Measurements from ENCODE around the gene ANAPC7. TPM values are rescaled to one million over a fixed set of nuclear protein-coding genes. Genes with fewer than 3 reads are reported as not detected.

Gene ANAPC7
- polyA plus RNA-seq, 1 of the 3 experiments (the other 2 are of a cell fraction): 58.9 TPM

GRCh38 chr12:110343114-110343513 is 60.4 kb downstream of the ANAPC7 start:
- no peak overlapping the region for H3K4me2 ChIP-seq
- no peak overlapping the region for H3K27ac ChIP-seq (ENCODE audit: low read depth in 2 of 2, low read length in 1 of 2)
- WGBS (ENCODE audit: low lambda C conversion rate): 98% methylated on average over 5 of the region's 5 CpGs
- no peaks in the 10 kb centered on the region for H3K9me3 ChIP-seq
- no peak for TF ChIP-seq USF1 (IDR thresholded peaks at IDR 0.05; ENCODE audit: borderline replicate concordance, low read depth)
- H3K36me3 ChIP-seq (replicated peaks in 1 of 2; ENCODE audit: control insufficient read depth in 1 of 2, insufficient read depth in 2 of 2, low read length in 1 of 2): peaks cover 91 to 94% of the 10 kb centered on the region in 2 experiments
- no peak overlapping the region for H3K9ac ChIP-seq
- POLR2A ChIA-PET: no interaction called here
- CTCF ChIA-PET: interaction anchor here (1.0 to 1.2 kb wide), 2 partner anchors 9 to 88 kb away, joined by 3 read pairs; no protein-coding TSS in a partner anchor
- H3K4me3 ChIP-seq (ENCODE audit: low read depth in 2 of 2, low read length in 1 of 2): no peak overlapping the region
- H3K4me1 ChIP-seq (ENCODE audit: control insufficient read depth in 1 of 2, insufficient read depth in 2 of 2, low read depth in 1 of 2, low read length in 1 of 2): 0 out of 4 replicates have a peak, but pooled peaks cover 0 to 7% of the 10 kb centered on the region in 2 experiments
- peaks cover 20% of the 10 kb centered on the region for H3F3A ChIP-seq (replicated peaks; ENCODE audit: insufficient read depth)
- no peaks in the 10 kb centered on the region for H4K20me1 ChIP-seq (ENCODE audit: insufficient read depth)
- H3K27me3 ChIP-seq (ENCODE audit: insufficient read depth): no peaks in the 10 kb centered on the region
- H3K9me2 ChIP-seq: no peaks in the 10 kb centered on the region
- peaks cover 33% of the 10 kb centered on the region; the same call in 1 of the 2 replicates for H3K79me2 ChIP-seq (ENCODE audit: insufficient read depth)
- no peak for DNase-seq
- no peak overlapping the region for H2AFZ ChIP-seq (ENCODE audit: low read depth)

GRCh38 chr12:110342157-110342556 is 61.4 kb downstream of the ANAPC7 start:
- H3K9ac ChIP-seq: no peak overlapping the region
- no peak overlapping the region for H2AFZ ChIP-seq (ENCODE audit: low read depth)
- DNase-seq: no peak
- no peak overlapping the region for H3K4me3 ChIP-seq (ENCODE audit: low read depth in 2 of 2, low read length in 1 of 2)
- TF ChIP-seq TCF12 (IDR thresholded peaks at IDR 0.05) (no peak), JUND (IDR thresholded peaks at IDR 0.05) (no peak), CHD2 (IDR thresholded peaks at IDR 0.05; ENCODE audit: low read length, partially characterized antibody) (no peak), GATA2 (CRISPR knock-in tag; IDR thresholded peaks at IDR 0.05) (no peak), RCOR1 (IDR thresholded peaks at IDR 0.05; ENCODE audit: low read length) (no peak), MXI1 (IDR thresholded peaks at IDR 0.05; ENCODE audit: low read depth, low read length) (no peak), TAF1 (IDR thresholded peaks at IDR 0.05; ENCODE audit: borderline replicate concordance, low read depth, low read length) (no peak), USF1 (IDR thresholded peaks at IDR 0.05; ENCODE audit: borderline replicate concordance, low read depth) (no peak), FOXM1 (IDR thresholded peaks at IDR 0.05; ENCODE audit: low read depth) (no peak), NFIC (IDR thresholded peaks at IDR 0.05; ENCODE audit: borderline replicate concordance) (no peak), YY1 (IDR thresholded peaks at IDR 0.05; ENCODE audit: low read depth) (no peak), EP300 (IDR thresholded peaks at IDR 0.05; ENCODE audit: borderline replicate concordance in 1 of 2, low read depth in 1 of 2, low read length in 1 of 2) (no peak)
- peaks cover 91 to 95% of the 10 kb centered on the region in 2 experiments for H3K36me3 ChIP-seq (replicated peaks in 1 of 2; ENCODE audit: control insufficient read depth in 1 of 2, insufficient read depth in 2 of 2, low read length in 1 of 2)
- 0 out of 4 replicates have a peak, but pooled peaks cover 0 to 7% of the 10 kb centered on the region in 2 experiments for H3K4me1 ChIP-seq (ENCODE audit: control insufficient read depth in 1 of 2, insufficient read depth in 2 of 2, low read depth in 1 of 2, low read length in 1 of 2)
- H4K20me1 ChIP-seq (ENCODE audit: insufficient read depth): no peaks in the 10 kb centered on the region
- H3K27ac ChIP-seq (ENCODE audit: low read depth in 2 of 2, low read length in 1 of 2): no peak overlapping the region
- H3K27me3 ChIP-seq (ENCODE audit: insufficient read depth): no peaks in the 10 kb centered on the region
- WGBS (ENCODE audit: low lambda C conversion rate): 98% methylated on average over 15 of the region's 15 CpGs
- no peak overlapping the region for H3K4me2 ChIP-seq
- ChIA-PET CTCF (interaction anchor here (1.2 kb wide), 1 partner anchor 9 kb away, joined by 3 read pairs; no protein-coding TSS in a partner anchor), POLR2A (interaction anchor here (0.6 kb wide), 1 partner anchor 147 kb away, joined by 3 read pairs; no protein-coding TSS in a partner anchor)
- no peaks in the 10 kb centered on the region for H3K9me3 ChIP-seq
- H3F3A ChIP-seq (replicated peaks; ENCODE audit: insufficient read depth): peaks cover 15% of the 10 kb centered on the region
- H3K79me2 ChIP-seq (ENCODE audit: insufficient read depth): peaks cover 33% of the 10 kb centered on the region; the same call in 1 of the 2 replicates
- H3K9me2 ChIP-seq: no peaks in the 10 kb centered on the region

Measured in SK-N-SH (cell line).